H1 (cell line): ENCODE results near the gene BRD4. TPM values are rescaled to one million over a fixed set of nuclear protein-coding genes. Genes with fewer than 3 reads are reported as not detected.
A peak's percentile ranks its signal among the peaks of the same experiment; 100 is the strongest.

Experiments
- CTCF ChIA-PET: fragments of 300-600 bp; sonication (Branson Sonifier 250); formaldehyde crosslinking; loops from one replicate; lab custom pipeline; 2021; ENCODE audit not compliant: partially characterized antibody; lab: Charles Lee
- POLR2A ChIA-PET: fragments of 300-600 bp; sonication (Branson Sonifier 250); formaldehyde crosslinking; loops from one replicate; lab custom pipeline; 2021; ENCODE audit warnings: inconsistent platforms; ENCODE audit not compliant: partially characterized antibody; lab: Charles Lee
- DNase-seq, 2 experiments: peaks; one replicate each; pipeline versions ENCODE4 v3.0.0 to v3.0.0-alpha.2; 2010 to 2022; ENCODE audit warnings: low spot score in 2 of 2, low read depth in 1 of 2, mixed read lengths in 1 of 2
- FAIRE-seq: peaks from 2 replicates; lab custom pipeline; 2011; peaks lifted over from hg19 to GRCh38; lab: Jason Lieb, UNC
- H2AFZ ChIP-seq: 2 replicates; pipeline ENCODE4 v1.8.1; 2012; ENCODE audit warnings: low read length, inconsistent platforms
- H2AK5ac ChIP-seq: 2 replicates; pipeline ENCODE4 v1.6.1; 2013; ENCODE audit warnings: low read depth, low read length
- H2BK120ac ChIP-seq: replicated peaks from 2 replicates; pipeline ENCODE3; 2013; ENCODE audit warnings: low read depth, low read length, inconsistent platforms
- H2BK12ac ChIP-seq: 2 replicates; pipeline ENCODE4 v1.6.1; 2013; ENCODE audit warnings: low read depth, low read length
- H2BK15ac ChIP-seq: 2 replicates; pipeline ENCODE4 v1.6.1; 2013; ENCODE audit warnings: low read length
- H2BK20ac ChIP-seq: 2 replicates; pipeline ENCODE4 v1.6.1; 2013; ENCODE audit warnings: low read length
- H2BK5ac ChIP-seq: 2 replicates; pipeline ENCODE4 v1.6.1; 2013; ENCODE audit warnings: low read depth, low read length
- H3K14ac ChIP-seq: 2 replicates; pipeline ENCODE4 v1.6.1; 2013; ENCODE audit warnings: inconsistent platforms; ENCODE audit not compliant: insufficient read length
- H3K18ac ChIP-seq: 2 replicates; pipeline ENCODE4 v1.6.1; 2013; ENCODE audit warnings: low read length; ENCODE audit errors: extremely low read depth
- H3K23ac ChIP-seq: 2 replicates; pipeline ENCODE4 v1.6.1; 2013; ENCODE audit warnings: inconsistent platforms; ENCODE audit not compliant: insufficient read length
- H3K23me2 ChIP-seq: 2 replicates; pipeline ENCODE4 v1.6.1; 2013; ENCODE audit warnings: low read depth, low read length
- H3K27ac ChIP-seq: 2 replicates; pipeline ENCODE4 v1.6.1; 2011; ENCODE audit warnings: low read depth, low read length, inconsistent platforms
- H3K27me3 ChIP-seq, 4 experiments: replicated peaks in 1 of 4; 1 replicate in 1 of 4; 2 replicates in 3 of 4; pipeline versions ENCODE4 v1.6.1 to v1.8.1; 2011 to 2013; ENCODE audit warnings: low read length in 3 of 4, mild to moderate bottlenecking in 3 of 4, inconsistent platforms in 2 of 4, mixed read lengths in 2 of 4, moderate library complexity in 1 of 4; ENCODE audit not compliant: control insufficient read depth in 3 of 4, insufficient read depth in 3 of 4; ENCODE audit errors: extremely low read depth in 1 of 4
- H3K36me3 ChIP-seq, 4 experiments: 2 replicates each; pipeline versions ENCODE4 v1.6.1 to v1.8.1; 2011 to 2013; ENCODE audit warnings: mild to moderate bottlenecking in 4 of 4, low read length in 3 of 4, moderate library complexity in 2 of 4, control low read depth in 1 of 4, inconsistent platforms in 1 of 4; ENCODE audit not compliant: insufficient read depth in 4 of 4, control insufficient read depth in 2 of 4
- H3K4ac ChIP-seq: replicated peaks from 2 replicates; pipeline ENCODE3; 2013; ENCODE audit warnings: low read length, low read depth, mixed read lengths, inconsistent platforms; ENCODE audit not compliant: insufficient read length
- H3K4me1 ChIP-seq, 4 experiments: replicated peaks in 1 of 4; 1 replicate in 1 of 4; 2 replicates in 3 of 4; pipeline versions ENCODE4 v1.6.1 to v1.8.1; 2011 to 2013; ENCODE audit warnings: low read length in 3 of 4, inconsistent platforms in 2 of 4, mixed read lengths in 1 of 4; ENCODE audit not compliant: insufficient read depth in 4 of 4, control insufficient read depth in 3 of 4
- H3K4me2 ChIP-seq, 2 experiments: 2 replicates each; pipeline versions ENCODE4 v1.6.1 to v1.8.1; 2011 to 2013; ENCODE audit warnings: low read depth in 2 of 2, low read length in 2 of 2, control low read depth in 1 of 2, inconsistent platforms in 1 of 2, mild to moderate bottlenecking in 1 of 2; ENCODE audit not compliant: insufficient read depth in 1 of 2
- H3K4me3 ChIP-seq, 4 experiments: fragments of 200-600, 300-600 bp in 1 of 4; sonication (generic), shearing (Covaris generic), sonication (Bioruptor Twin) in 1 of 4; 2 replicates each; pipeline versions ENCODE4 v1.5.1 to v1.8.1; 2011 to 2016; ENCODE audit warnings: low read length in 4 of 4, low read depth in 3 of 4, control low read depth in 2 of 4, inconsistent platforms in 2 of 4, mild to moderate bottlenecking in 2 of 4, mixed read lengths in 1 of 4, moderate library complexity in 1 of 4; ENCODE audit not compliant: insufficient read depth in 2 of 4; ENCODE audit errors: extremely low read depth in 1 of 4
- H3K56ac ChIP-seq: replicated peaks from 2 replicates; pipeline ENCODE3; 2013; ENCODE audit warnings: low read depth, mild to moderate bottlenecking, mixed read lengths, low read length, inconsistent platforms; ENCODE audit not compliant: insufficient read length
- H3K79me1 ChIP-seq: 2 replicates; pipeline ENCODE4 v1.6.1; 2013; ENCODE audit warnings: low read depth, low read length, control low read depth
- H3K79me2 ChIP-seq, 2 experiments: 2 replicates each; pipeline versions ENCODE4 v1.6.1 to v1.8.1; 2012 to 2013; ENCODE audit warnings: low read length in 2 of 2, mild to moderate bottlenecking in 2 of 2, inconsistent platforms in 1 of 2; ENCODE audit not compliant: insufficient read depth in 2 of 2, control insufficient read depth in 1 of 2
- H3K9ac ChIP-seq, 4 experiments: replicated peaks in 1 of 4; 1 replicate in 1 of 4; 2 replicates in 3 of 4; pipeline versions ENCODE4 v1.6.1 to v1.8.1; 2011 to 2013; ENCODE audit warnings: low read depth in 3 of 4, low read length in 3 of 4, control low read depth in 2 of 4, mild to moderate bottlenecking in 2 of 4, moderate library complexity in 2 of 4, inconsistent platforms in 1 of 4; ENCODE audit errors: extremely low read depth in 1 of 4
- H3K9me3 ChIP-seq, 2 experiments: 2 replicates each; pipeline versions ENCODE4 v1.6.1 to v1.8.1; 2012 to 2013; ENCODE audit warnings: mild to moderate bottlenecking in 2 of 2, moderate library complexity in 2 of 2, control low read depth in 1 of 2, inconsistent platforms in 1 of 2, low read depth in 1 of 2, low read length in 1 of 2, mixed read lengths in 1 of 2; ENCODE audit not compliant: insufficient read depth in 2 of 2
- H4K20me1 ChIP-seq, 2 experiments: replicated peaks in 1 of 2; 2 replicates each; pipeline versions ENCODE3 to v1.8.1; 2011 to 2013; ENCODE audit warnings: inconsistent platforms in 2 of 2, low read length in 2 of 2, mild to moderate bottlenecking in 1 of 2; ENCODE audit not compliant: insufficient read depth in 2 of 2, control insufficient read depth in 1 of 2
- H4K5ac ChIP-seq: 2 replicates; pipeline ENCODE4 v1.6.1; 2013; ENCODE audit warnings: low read length, low read depth, mixed read lengths, inconsistent platforms; ENCODE audit not compliant: insufficient read length
- H4K8ac ChIP-seq: 2 replicates; pipeline ENCODE4 v1.8.0; 2013; ENCODE audit warnings: mild to moderate bottlenecking, moderate library complexity, low read length, inconsistent platforms; ENCODE audit not compliant: insufficient read depth; ENCODE audit errors: extremely low read depth
- H4K91ac ChIP-seq: replicated peaks from 2 replicates; pipeline ENCODE3; 2013; ENCODE audit warnings: low read length, mixed read lengths, inconsistent platforms; ENCODE audit not compliant: insufficient read length
- BCL11A ChIP-seq, 2 experiments: IDR thresholded peaks; one replicate each; pipeline ENCODE4 v1.6.1; 2011; ENCODE audit warnings: low read depth in 2 of 2, low read length in 2 of 2, mild to moderate bottlenecking in 2 of 2
- CBX8 ChIP-seq: fragments of 300-800, 300-1000 bp; sonication (generic); IDR thresholded peaks from 2 replicates; pipeline ENCODE4 v1.7.1; 2016; ENCODE audit warnings: low read depth, low read length, borderline replicate concordance
- EGR1 ChIP-seq: IDR thresholded peaks from 2 replicates; pipeline ENCODE4 v1.6.1; 2011; ENCODE audit warnings: low read depth, low read length, borderline replicate concordance
- HDAC2 ChIP-seq, 2 experiments: fragments of 300-600 bp in 1 of 2; sonication (generic) in 1 of 2; IDR thresholded peaks; 2 replicates each; pipeline ENCODE4 v1.6.1; 2011 to 2012; ENCODE audit warnings: low read depth in 2 of 2, low read length in 2 of 2, mild to moderate bottlenecking in 2 of 2, moderate library complexity in 2 of 2, borderline replicate concordance in 1 of 2, inconsistent platforms in 1 of 2
- JUND ChIP-seq: IDR thresholded peaks from 2 replicates; pipeline ENCODE4 v1.6.1; 2011; ENCODE audit warnings: mild to moderate bottlenecking, improper control_type of control experiment, low read length
- POLR2A ChIP-seq, 2 experiments: IDR thresholded peaks; 1 replicate in 1 of 2; 2 replicates in 1 of 2; pipeline ENCODE4 v1.6.1; 2011; ENCODE audit warnings: low read depth in 2 of 2, low read length in 2 of 2, mild to moderate bottlenecking in 2 of 2; ENCODE audit errors: control extremely low read depth in 1 of 2
- POLR2AphosphoS5 ChIP-seq: IDR thresholded peaks from 2 replicates; pipeline ENCODE4 v1.6.1; 2011; ENCODE audit warnings: low read depth, low read length
- SAP30 ChIP-seq: fragments of 300-600 bp; sonication (generic); IDR thresholded peaks from 2 replicates; pipeline ENCODE4 v1.7.1; 2012; ENCODE audit warnings: low read length, moderate library complexity, mild to moderate bottlenecking, inconsistent platforms; ENCODE audit not compliant: insufficient read depth, insufficient replicate concordance
- SP2 ChIP-seq: IDR thresholded peaks from 2 replicates; pipeline ENCODE4 v1.6.1; 2012; ENCODE audit warnings: mild to moderate bottlenecking, low read length, inconsistent platforms
- TAF7 ChIP-seq: optimal IDR thresholded peaks from 2 replicates; pipeline ENCODE3; 2011; ENCODE audit warnings: low read depth, mild to moderate bottlenecking, inconsistent platforms, low read length, moderate library complexity, borderline replicate concordance
- WGBS, 2 experiments: shearing (Covaris generic) in 1 of 2; methylation state at CpG; one replicate each; pipeline versions ENCODE4 v1.1.6 to v1.1.7; 2013 to 2015; ENCODE audit warnings: low lambda C conversion rate in 2 of 2, mixed read lengths in 2 of 2, inconsistent platforms in 1 of 2, low coverage in 1 of 2, missing lambda C conversion rate in 1 of 2; ENCODE audit not compliant: insufficient replicate concordance in 2 of 2, insufficient coverage in 1 of 2, insufficient read length in 1 of 2; ENCODE audit errors: extremely low coverage in 1 of 2, missing lambda C conversion rate in 1 of 2; 5-methylcytosine and 5-hydroxymethylcytosine counted together
- polyA plus RNA-seq, 7 experiments: library from polyadenylated mRNA; depleted of rRNA in 3 of 7; stranded (reverse) in 5 of 7; unstranded in 2 of 7; fragments of >200 nt in 5 of 7; fragments of 200-250 nt in 2 of 7; gene quantifications; 1 replicate in 5 of 7; 2 replicates in 1 of 7; 4 replicates in 1 of 7; pipeline versions ENCODE4 v1.2.1 to v1.2.3, GENCODE V29; 2011 to 2013; ENCODE audit warnings: missing spikeins in 2 of 7, mixed read lengths in 2 of 7
- total RNA-seq: library from RNA; stranded (reverse); fragmentation: NEBNext Ultra II Directional; extraction: Animal tissue kit (Norgen Biotek cat#: 25700); gene quantifications from 2 replicates; pipeline ENCODE4 v1.2.1, GENCODE V29; 2021
- TF ChIP-seq, protein P1 (sequence below): IDR thresholded peaks from 2 replicates; pipeline ENCODE4 v1.6.1; 2011; ENCODE audit warnings: low read depth, mild to moderate bottlenecking, low read length; ENCODE audit not compliant: insufficient read depth

BRD4 gene
- total and polyA plus RNA-seq, 2 of the 8 experiments (the other 6 are each of a cell fraction or from before 2014, with no cell fraction given), result 14.1 to 146 TPM

DNA sequence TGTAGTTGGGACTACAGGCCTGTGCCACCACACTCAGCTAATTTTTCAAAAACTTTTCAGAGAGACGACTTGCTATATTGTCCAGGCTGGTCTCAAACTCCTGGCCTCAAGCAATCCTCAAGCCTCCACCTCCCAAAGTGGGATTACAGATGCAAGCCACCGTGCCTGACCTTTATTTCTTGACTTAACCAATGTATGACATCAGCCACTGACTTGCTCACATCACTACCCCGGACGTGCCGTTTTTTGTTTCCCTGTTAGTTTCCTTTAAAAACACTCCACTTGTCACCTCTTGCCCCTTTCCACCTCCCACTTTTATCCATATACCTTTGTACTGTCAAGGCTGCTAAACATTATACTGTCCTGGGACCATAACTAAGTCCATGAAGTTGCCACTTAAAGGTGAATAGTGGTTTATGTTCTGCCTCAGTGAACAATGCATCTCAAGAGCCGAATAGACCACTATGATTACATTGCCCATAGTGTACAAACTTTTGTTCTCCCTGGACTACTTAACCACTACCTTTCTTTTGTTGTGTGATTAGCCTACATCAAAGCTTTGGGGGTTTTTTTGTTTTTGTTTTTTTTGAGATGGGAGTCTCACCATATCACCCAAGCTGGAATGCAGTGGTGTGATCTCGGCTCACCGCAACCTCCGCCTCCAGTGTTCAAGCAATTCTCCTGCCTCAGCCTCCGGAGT is 97.8 kb downstream of the BRD4 start:
- WGBS, 2 experiments, result 85% methylated on average over 10 of the region's 10 CpGs; no CpG with 5 or more reads in 1 of the 2 experiments
- no peak overlapping the region for H3K23ac ChIP-seq
- no peak for FAIRE-seq

More for the DNA sequence above, 97.8 kb downstream of the BRD4 start:
- H4K20me1 ChIP-seq, result peaks cover 2 to 13% of the 10 kb centered on the region in 2 experiments
- H3K4ac ChIP-seq, result no peak overlapping the region
- H3K4me1 ChIP-seq, result peaks cover 2 to 9% (median 5%) of the 10 kb centered on the region in 4 experiments; a peak in 6 of 7 replicates
- H3K14ac ChIP-seq, result no peak overlapping the region
- no peak overlapping the region for H2AFZ ChIP-seq
- no peak overlapping the region for H2BK20ac ChIP-seq
- H4K8ac ChIP-seq, result no peak overlapping the region; the same call in 1 of the 2 replicates
- H3K36me3 ChIP-seq, result peaks cover 13 to 33% (median 21%) of the 10 kb centered on the region in 4 experiments
- peaks cover 9% of the 10 kb centered on the region; the same call in 1 of the 2 replicates for H3K23me2 ChIP-seq
- no peak overlapping the region for H3K27ac ChIP-seq
- peaks cover 0 to 4% of the 10 kb centered on the region in 2 experiments; a peak in 1 of 4 replicates for H3K79me2 ChIP-seq
- TF ChIP-seq POLR2A (IDR thresholded peaks at IDR 0.05; ENCODE audit: control extremely low read depth in 1 of 2, low read depth in 2 of 2, low read length in 2 of 2), result peak in 1 of 2 experiments; percentile 32; a peak in 1 of 3 replicates
- TF ChIP-seq, protein P1, sequence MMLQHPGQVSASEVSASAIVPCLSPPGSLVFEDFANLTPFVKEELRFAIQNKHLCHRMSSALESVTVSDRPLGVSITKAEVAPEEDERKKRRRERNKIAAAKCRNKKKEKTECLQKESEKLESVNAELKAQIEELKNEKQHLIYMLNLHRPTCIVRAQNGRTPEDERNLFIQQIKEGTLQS, result no peak
- no peak for TF ChIP-seq HDAC2 (IDR thresholded peaks at IDR 0.05; ENCODE audit: borderline replicate concordance in 1 of 2, low read depth in 2 of 2, low read length in 2 of 2)
- TF ChIP-seq SP2, result no peak
- no peak for TF ChIP-seq SAP30
- TF ChIP-seq JUND, result no peak
- TF ChIP-seq BCL11A (IDR thresholded peaks at IDR 0.05; ENCODE audit: low read depth in 2 of 2, low read length in 2 of 2), result no peak
- no peak for TF ChIP-seq TAF7
- TF ChIP-seq POLR2AphosphoS5, result peak; percentile 72
- no peak for TF ChIP-seq CBX8
- no peak for TF ChIP-seq EGR1
- no peaks in the 10 kb centered on the region for H3K9me3 ChIP-seq
- no peak overlapping the region for H3K4me3 ChIP-seq
- CTCF ChIA-PET, result interaction anchor here (0.9 to 4.9 kb wide), 4 partner anchors 10 to 38 kb away, joined by 3 to 49 read pairs (median 4); no protein-coding TSS in a partner anchor
- H2BK12ac ChIP-seq, result no peak overlapping the region
- DNase-seq, result no peak
- no peak overlapping the region for H4K5ac ChIP-seq
- no peak overlapping the region for H3K9ac ChIP-seq
- no peak overlapping the region for H2BK120ac ChIP-seq
- H3K27me3 ChIP-seq, result no peaks in the 10 kb centered on the region
- H3K79me1 ChIP-seq, result 0 out of 2 replicates have a peak, but pooled peaks cover 2% of the 10 kb centered on the region
- H4K91ac ChIP-seq, result no peak overlapping the region
- POLR2A ChIA-PET, result interaction anchor here (0.6 to 5.3 kb wide), 14 partner anchors 8 to 179 kb away, joined by 3 to 58 read pairs (median 4); partner anchors contain the start of genes AKAP8 and NOTCH3
- no peak overlapping the region for H2BK15ac ChIP-seq
- no peak overlapping the region for H2BK5ac ChIP-seq
- no peak overlapping the region for H3K56ac ChIP-seq
- H3K4me2 ChIP-seq, result no peak overlapping the region
- H3K18ac ChIP-seq, result no peak overlapping the region
- no peak overlapping the region for H2AK5ac ChIP-seq
